ENCODE data around the gene MRPL42.
A peak's percentile ranks its signal among the peaks of the same experiment; 100 is the strongest.
"Not testable (repeated sequence)": the region's sequence is repeated elsewhere in the genome, so short reads cannot be mapped to it uniquely, and the experiment has no call there.

The MRPL42 gene

DNA sequence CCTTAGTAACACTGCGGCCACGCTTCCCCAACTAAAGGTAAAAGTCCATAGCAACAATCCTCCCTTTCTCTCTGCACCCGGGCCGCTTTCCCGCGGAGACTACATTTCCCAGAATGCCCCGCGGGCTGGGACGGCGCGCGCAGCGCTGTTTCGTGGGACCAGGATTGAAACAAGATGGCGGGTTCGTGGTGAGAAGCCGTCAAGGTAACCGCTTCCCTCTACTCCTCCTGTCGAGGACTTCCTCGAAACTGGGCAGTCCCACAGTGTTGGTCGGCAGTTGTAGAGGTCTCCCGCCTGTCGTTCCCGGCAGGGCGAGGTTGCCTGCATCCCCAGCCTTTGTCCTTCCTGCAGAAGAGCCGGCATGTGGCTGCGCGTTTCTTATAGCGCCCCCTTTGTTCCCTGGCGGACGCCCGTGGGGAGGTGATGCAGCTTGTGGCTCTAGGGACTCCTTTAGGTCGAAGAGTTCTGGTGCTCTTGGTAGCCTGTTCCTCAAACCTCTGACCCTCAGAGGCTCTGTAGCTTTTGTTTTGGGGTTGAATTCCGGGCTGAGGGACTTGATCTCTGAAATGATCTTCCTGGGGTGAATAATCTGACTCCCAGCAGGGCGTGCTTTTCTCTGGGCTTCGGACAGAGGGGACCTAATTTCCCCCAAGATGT, at the start of gene MRPL42:
TSS of gene MRPL42 (plus strand) at position 164 of the 657 bp plus-strand sequence. CDS start 1,772 bp downstream, outside the sequence.
- peak within 1 kb of the TSS; percentile 87 for H3K4me3 Mint-ChIP-seq
- CTCF ChIA-PET: interaction anchor here (0.6 to 1.4 kb wide), 11 partner anchors 9 to 516 kb away, joined by 3 to 6 read pairs (median 3); no protein-coding TSS in a partner anchor
- DNase-seq: peak; percentile 94
- H3K27me3 Mint-ChIP-seq: no peaks in the 10 kb centered on the region
- H3K9me3 Mint-ChIP-seq: no peaks in the 10 kb centered on the region
- H3K36me3 Mint-ChIP-seq: peaks cover 25% of the 10 kb centered on the region
- H3K4me1 Mint-ChIP-seq: peaks cover 33% of the 10 kb centered on the region
- peak within 1 kb of the TSS; percentile 86 for H3K27ac Mint-ChIP-seq

DNA sequence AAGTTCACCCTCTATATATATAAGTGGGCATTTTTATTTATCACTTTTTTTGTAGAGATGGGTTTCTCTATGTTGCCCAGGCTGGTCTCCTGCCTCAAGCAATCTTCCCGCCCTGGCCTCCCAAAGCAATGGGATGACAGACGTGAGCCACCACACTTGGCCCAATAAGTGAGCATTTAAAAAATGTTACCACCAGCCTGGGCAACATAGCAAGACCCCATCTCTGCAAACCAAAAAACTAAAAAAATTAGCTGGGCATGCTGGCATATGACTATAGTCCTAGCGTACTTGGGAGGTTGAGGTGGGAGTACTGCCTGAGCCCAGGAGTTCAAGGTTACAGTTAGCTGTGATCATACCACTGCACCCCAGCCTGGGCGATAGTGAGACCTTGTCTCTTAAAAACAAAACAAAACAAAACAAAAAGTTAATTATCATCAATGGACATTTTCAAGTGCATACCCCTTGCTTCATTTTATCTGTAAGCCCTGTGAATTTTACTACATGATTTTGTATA, 49.3 kb upstream of the MRPL42 start:
- Mint-ChIP-seq H3K27me3 (no peaks in the 10 kb centered on the region), H3K4me1 (peaks cover 69% of the 10 kb centered on the region), H3K36me3 (peaks cover 21% of the 10 kb centered on the region), H3K4me3 (no peak overlapping the region), H3K9me3 (no peaks in the 10 kb centered on the region), H3K27ac (no peak overlapping the region)
- CTCF ChIA-PET: interaction anchor here (1.0 kb wide), 1 partner anchor 430 kb away, joined by 4 read pairs; no protein-coding TSS in a partner anchor
- DNase-seq: no peak

DNA sequence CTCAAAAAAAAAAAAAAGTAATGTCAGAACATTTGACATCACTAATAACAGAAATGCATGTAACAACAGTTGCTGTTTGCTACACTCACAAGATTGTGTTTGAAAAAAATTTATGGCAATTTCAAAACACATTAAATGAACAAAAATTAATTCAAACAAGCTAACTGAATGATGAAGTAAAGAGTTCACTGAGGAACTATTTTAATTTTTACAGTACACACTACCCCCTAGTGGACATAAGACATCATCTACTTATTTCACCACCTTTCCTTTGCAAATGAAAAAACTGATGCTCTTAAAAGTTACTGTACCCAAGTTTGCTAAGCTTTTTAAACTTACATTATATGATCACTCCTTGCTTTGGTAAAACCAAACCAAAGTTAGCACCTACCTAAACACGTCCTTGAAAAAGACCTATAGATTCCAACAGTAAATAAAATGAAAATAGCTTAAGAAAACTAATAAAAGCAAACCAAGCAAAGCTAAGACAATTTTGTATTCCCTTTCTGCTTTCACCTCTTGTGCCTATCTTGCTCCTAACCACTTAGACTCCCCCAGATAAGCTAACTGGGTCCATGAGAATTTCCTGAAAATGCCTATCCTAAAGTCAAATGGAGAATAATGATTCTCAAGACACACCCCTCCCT, 47.8 kb upstream of the MRPL42 start:
- H3K27ac Mint-ChIP-seq: no peak overlapping the region
- H3K4me1 Mint-ChIP-seq: peaks cover 69% of the 10 kb centered on the region
- H3K4me3 Mint-ChIP-seq: no peak overlapping the region
- H3K36me3 Mint-ChIP-seq: peaks cover 14% of the 10 kb centered on the region
- no peaks in the 10 kb centered on the region for H3K27me3 Mint-ChIP-seq
- CTCF ChIA-PET: interaction anchor here (0.6 to 2.7 kb wide), 25 partner anchors 9 to 683 kb away, joined by 3 to 24 read pairs (median 5); partner anchors contain the start of genes MRPL42 and UBE2N
- no peak for DNase-seq
- H3K9me3 Mint-ChIP-seq: no peaks in the 10 kb centered on the region

DNA sequence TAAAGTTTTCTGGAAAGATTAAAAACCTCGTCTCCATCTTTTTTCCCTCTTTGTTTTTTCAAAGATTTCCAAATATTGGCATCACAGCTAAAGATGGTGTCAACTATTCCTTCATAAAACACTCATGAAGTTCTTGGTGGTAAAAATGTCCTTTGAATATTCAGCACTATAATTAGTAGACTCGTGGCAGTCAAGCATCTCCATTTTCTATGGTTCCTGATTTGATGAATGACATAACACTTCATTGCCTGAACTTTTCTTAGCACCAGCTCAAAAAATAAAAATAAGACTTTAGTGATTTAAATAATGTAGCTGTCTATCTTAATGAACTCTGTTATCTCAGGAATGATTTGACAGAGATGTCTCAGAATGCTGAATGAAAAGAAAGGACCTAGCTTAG, 45.3 kb upstream of the MRPL42 start:
- Mint-ChIP-seq H3K27ac (no peak overlapping the region), H3K36me3 (peaks cover 6% of the 10 kb centered on the region), H3K9me3 (no peaks in the 10 kb centered on the region), H3K4me3 (no peak overlapping the region), H3K27me3 (no peaks in the 10 kb centered on the region), H3K4me1 (peaks cover 68% of the 10 kb centered on the region)
- DNase-seq: no peak
- CTCF ChIA-PET: interaction anchor here (0.8 to 1.0 kb wide), 2 partner anchors 80 to 680 kb away, joined by 3 read pairs; no protein-coding TSS in a partner anchor

DNA sequence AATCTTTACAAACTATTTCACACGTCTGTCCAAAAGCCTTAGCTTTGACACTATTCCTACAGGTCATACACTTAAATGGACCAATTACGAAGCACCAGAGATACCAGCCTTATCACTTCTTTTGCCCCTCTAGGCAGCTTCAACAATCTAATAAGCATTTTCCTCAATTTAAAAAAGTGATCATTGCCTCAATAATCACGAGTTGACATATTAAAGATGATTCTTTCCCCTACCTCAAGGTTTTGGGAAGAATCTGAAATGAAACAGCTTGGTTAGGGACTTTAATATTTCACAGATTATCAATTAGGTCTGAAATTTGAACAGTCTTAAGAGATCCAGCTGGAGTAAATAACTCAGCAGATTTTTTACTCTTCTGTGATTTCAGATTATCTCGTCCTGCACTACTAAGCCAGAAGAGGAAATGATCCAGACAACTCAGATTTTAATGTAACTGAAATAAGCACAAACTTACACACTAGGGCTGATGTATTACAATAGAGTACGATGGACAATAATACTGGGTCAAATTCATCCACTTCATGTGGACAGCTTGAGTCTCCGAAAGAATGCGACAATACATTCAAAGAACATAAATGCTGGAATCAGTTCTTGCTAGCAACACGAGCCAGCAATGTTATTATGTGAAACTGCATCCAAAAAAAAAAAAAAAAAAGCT, 41.4 kb upstream of the MRPL42 start:
- Mint-ChIP-seq H3K36me3 (peaks cover 13% of the 10 kb centered on the region), H3K4me1 (peaks cover 64% of the 10 kb centered on the region), H3K9me3 (no peaks in the 10 kb centered on the region), H3K27ac (no peak overlapping the region), H3K27me3 (no peaks in the 10 kb centered on the region), H3K4me3 (no peak overlapping the region)
- no peak for DNase-seq
- CTCF ChIA-PET: interaction anchor here (0.7 to 1.1 kb wide), 2 partner anchors 438 to 894 kb away, joined by 3 read pairs; no protein-coding TSS in a partner anchor

DNA sequence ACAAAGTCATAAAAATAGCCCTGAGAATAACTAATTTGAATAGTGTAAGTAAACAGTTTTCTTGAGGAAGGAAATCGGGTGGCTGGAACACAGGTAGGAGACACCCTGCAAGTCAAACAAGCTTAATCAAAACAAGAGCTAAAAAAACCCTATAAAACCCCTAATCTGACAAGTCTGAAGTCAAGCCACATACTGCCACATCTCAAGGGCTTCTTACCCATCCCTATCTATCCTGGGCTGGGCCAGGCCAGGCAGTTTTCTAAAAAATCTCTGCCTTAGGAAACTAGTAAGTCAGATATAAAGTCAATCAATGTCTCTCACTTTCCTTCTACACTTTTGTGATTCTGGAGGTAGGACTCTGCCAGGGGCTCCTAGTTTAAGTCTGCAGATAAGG, 40.9 kb upstream of the MRPL42 start:
- H3K4me3 Mint-ChIP-seq: no peak overlapping the region
- H3K4me1 Mint-ChIP-seq: peaks cover 67% of the 10 kb centered on the region
- H3K27ac Mint-ChIP-seq: no peak overlapping the region

DNA sequence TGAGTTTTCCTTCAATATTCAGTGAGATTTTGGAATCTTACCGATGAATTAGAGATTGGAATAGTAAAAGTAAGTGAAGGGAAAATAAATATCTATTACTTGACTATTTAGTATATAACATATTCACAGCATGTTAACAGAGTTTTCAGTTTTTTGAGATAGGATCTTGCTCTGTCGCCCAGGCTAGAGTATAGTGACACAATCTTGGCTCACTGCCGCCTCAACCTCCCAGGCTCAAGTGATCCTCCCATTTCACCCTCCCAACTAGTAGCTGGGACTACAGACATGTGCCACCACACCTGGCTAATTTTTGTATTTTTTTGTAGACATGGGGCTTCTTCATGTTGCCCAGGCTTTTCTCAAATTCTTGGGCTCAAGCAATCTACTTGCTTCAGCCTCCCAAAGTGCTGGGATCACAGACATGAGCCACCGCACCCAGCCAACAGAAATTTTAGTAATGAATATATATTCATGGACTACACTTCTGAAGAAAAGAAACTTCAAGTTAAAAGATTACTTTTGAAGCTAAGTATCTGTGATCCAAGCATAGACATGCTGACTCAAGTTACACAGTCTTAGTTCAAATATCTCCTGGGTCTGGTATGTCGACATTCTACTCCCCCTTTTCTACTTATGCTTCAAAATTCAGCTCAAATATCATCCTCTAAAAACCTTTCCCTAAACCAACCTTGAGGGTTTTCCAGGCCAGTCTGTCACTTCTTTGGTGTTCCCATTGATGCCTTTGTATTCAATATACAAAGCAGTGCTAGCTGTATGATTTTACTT, 39.3 kb upstream of the MRPL42 start:
- Mint-ChIP-seq H3K4me3 (no peak overlapping the region), H3K36me3 (peaks cover 11% of the 10 kb centered on the region), H3K27ac (no peak overlapping the region), H3K9me3 (no peaks in the 10 kb centered on the region), H3K4me1 (peaks cover 67% of the 10 kb centered on the region), H3K27me3 (no peaks in the 10 kb centered on the region)
- no peak for DNase-seq
- CTCF ChIA-PET: interaction anchor here (1.0 kb wide), 1 partner anchor 8 kb away, joined by 3 read pairs; no protein-coding TSS in a partner anchor

More for the DNA sequence above, 40.9 kb upstream of the MRPL42 start:
- no peaks in the 10 kb centered on the region for H3K27me3 Mint-ChIP-seq
- peaks cover 13% of the 10 kb centered on the region for H3K36me3 Mint-ChIP-seq
- DNase-seq: no peak
- H3K9me3 Mint-ChIP-seq: no peaks in the 10 kb centered on the region
- CTCF ChIA-PET: interaction anchor here (0.7 kb wide), 1 partner anchor 895 kb away, joined by 3 read pairs; no protein-coding TSS in a partner anchor

DNA sequence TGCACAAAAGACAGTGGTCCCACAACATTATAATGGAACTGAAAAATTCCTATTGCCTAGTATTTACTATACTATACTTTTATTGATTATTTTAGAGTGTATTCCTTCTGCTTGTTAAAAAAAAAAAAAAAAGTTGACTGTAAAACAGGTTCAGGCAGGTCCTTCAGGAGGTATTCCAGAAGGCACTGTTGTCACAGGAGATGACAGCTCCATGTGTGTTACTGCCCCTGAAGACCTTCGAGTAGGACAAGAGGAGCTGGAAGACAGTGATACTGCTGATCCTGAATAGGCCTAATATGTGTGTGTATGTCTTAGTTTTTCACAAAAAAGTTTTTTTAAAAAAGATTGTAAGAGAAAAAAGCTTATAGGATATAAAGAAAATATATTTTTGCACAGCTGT, 37.9 kb upstream of the MRPL42 start:
- Mint-ChIP-seq H3K4me1 (peaks cover 67% of the 10 kb centered on the region), H3K36me3 (peaks cover 11% of the 10 kb centered on the region), H3K4me3 (no peak overlapping the region), H3K27ac (no peak overlapping the region), H3K27me3 (no peaks in the 10 kb centered on the region), H3K9me3 (no peaks in the 10 kb centered on the region)
- CTCF ChIA-PET: interaction anchor here (1.0 kb wide), 1 partner anchor 9 kb away, joined by 12 read pairs; no protein-coding TSS in a partner anchor
- DNase-seq: no peak

DNA sequence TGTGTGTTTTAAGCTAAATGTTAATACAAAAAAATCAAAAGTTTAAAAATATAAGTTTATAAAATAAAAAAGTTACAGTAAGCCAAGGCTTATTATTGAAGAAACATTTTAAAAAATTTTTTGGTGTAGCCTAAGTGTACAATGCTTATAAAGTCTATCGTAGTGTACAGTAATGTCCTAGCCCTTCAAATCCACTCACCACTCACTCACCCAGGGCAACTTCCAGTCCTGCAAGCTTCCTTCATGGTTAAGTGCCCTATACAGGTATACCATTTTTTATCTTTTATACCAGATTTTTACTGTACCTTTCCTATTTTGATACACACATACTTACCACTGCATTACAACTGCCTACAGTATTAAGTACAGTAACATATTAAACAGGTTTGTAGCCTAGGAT, 37.5 kb upstream of the MRPL42 start:
- Mint-ChIP-seq H3K36me3 (peaks cover 11% of the 10 kb centered on the region), H3K27ac (no peak overlapping the region), H3K4me3 (no peak overlapping the region), H3K9me3 (no peaks in the 10 kb centered on the region), H3K27me3 (no peaks in the 10 kb centered on the region), H3K4me1 (peaks cover 65% of the 10 kb centered on the region)
- CTCF ChIA-PET: interaction anchor here (1.0 kb wide), 1 partner anchor 10 kb away, joined by 12 read pairs; no protein-coding TSS in a partner anchor
- DNase-seq: no peak

DNA sequence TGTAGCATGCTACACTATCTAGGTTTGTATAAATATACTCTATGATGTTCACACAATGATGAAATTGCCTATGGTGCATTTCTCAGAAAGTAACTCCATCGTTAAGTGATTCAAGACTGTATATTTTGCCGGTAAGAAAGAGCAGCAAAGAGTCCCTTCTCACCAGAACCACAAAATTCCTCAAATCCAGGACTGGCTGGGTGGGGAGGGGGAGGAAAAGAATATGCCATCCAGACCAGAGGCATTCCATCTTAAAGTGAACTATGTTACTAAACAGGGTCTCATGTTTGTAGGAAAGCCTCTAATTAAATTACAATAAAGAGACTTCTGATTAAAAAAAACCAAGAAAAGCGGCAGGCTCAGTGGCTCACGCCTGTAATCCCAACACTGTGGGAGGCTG, 37.0 kb upstream of the MRPL42 start:
- no peak overlapping the region for H3K4me3 Mint-ChIP-seq
- peaks cover 11% of the 10 kb centered on the region for H3K36me3 Mint-ChIP-seq
- no peak overlapping the region for H3K27ac Mint-ChIP-seq
- no peaks in the 10 kb centered on the region for H3K9me3 Mint-ChIP-seq
- H3K27me3 Mint-ChIP-seq: no peaks in the 10 kb centered on the region
- DNase-seq: no peak
- H3K4me1 Mint-ChIP-seq: peaks cover 66% of the 10 kb centered on the region
- CTCF ChIA-PET: interaction anchor here (1.0 kb wide), 1 partner anchor 10 kb away, joined by 12 read pairs; no protein-coding TSS in a partner anchor

DNA sequence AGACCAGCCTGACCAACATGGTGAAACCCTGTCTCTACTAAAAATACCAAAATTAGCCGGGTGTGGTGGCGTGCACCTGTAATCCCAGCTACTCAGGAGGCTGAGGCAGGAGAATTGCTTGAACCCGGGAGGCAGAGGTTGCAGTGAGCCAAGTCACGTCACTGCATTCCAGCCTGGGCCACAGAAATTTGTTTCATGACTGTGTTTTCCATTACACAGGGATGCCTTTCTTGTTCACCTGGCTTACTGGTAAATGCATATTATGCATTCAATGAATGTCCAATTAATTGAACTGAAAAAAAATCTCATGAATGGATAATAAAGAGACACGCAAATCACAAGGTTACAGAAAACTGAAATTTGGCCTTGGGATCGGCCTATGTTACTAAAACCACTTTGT, 35.3 kb upstream of the MRPL42 start:
- DNase-seq, H3K27me3 Mint-ChIP-seq, H3K27ac Mint-ChIP-seq, H3K4me3 Mint-ChIP-seq, H3K9me3 Mint-ChIP-seq: not testable (repeated sequence)
- peaks cover 63% of the 10 kb centered on the region for H3K4me1 Mint-ChIP-seq
- peaks cover 11% of the 10 kb centered on the region for H3K36me3 Mint-ChIP-seq
- CTCF ChIA-PET: interaction anchor here (0.6 to 1.6 kb wide), 4 partner anchors 12 to 51 kb away, joined by 3 to 7 read pairs (median 4); partner anchors contain the start of gene MRPL42

DNA sequence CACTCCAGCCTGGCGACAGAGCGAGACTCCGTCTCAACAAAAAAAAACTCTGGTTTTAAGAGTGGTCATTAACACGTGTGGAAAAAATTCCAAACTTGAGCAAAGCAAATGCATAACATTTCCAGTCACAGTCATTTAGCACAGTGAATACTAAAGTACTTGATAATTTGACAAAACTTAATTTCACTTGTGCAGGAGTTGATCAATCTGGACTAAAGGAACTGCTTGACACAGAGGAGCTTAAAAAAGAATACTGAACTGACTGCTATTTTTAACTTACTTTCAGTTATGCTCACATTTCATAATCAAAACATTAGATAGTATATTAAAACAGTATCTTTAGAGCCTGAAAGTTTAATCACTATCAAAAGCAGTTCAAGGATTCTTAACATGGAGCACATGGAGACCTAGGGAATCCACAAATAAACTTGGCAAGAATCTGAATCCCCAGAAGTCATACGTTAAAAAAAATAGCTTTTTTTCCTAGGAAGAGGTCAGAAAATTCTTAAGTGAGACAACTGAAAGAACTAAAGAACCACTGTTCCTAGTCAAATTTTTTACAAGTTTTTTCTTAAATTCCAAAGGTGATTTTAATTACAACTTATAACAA, 33.0 kb upstream of the MRPL42 start:
- no peak overlapping the region for H3K4me3 Mint-ChIP-seq
- CTCF ChIA-PET: interaction anchor here (1.7 kb wide), 1 partner anchor 14 kb away, joined by 9 read pairs; no protein-coding TSS in a partner anchor
- H3K27me3 Mint-ChIP-seq: no peaks in the 10 kb centered on the region
- H3K27ac Mint-ChIP-seq: no peak overlapping the region
- peaks cover 8% of the 10 kb centered on the region for H3K36me3 Mint-ChIP-seq
- no peak for DNase-seq
- H3K4me1 Mint-ChIP-seq: peaks cover 70% of the 10 kb centered on the region
- H3K9me3 Mint-ChIP-seq: no peaks in the 10 kb centered on the region
